Non-pigmented ciliary epithelial cell (primary cell): Measurements from ENCODE around the gene OPCML.

Experiments used
- DNase-seq: peaks from one replicate; pipeline ENCODE4 v3.0.0-alpha.2; 2010; ENCODE audit warnings: low read depth

OPCML gene

DNA sequence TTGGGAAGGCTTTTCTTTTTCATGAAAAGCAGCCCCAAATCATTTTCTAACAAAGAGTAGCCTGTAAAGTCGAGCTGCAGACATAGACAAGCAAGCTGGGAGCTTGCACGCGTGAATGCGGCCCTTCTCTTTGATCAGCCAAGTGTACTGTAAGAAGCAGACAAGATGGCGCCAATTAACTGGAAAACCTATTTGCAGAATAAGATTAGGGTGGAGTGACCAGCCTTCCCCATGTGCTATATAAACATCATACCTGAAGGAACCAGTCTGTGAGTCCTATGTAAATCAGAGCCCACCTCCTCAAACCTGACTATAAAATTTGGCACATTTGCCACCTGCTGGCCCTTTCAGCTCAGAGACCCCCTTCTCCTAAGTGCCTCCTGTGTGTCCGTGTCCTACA is 982.7 kb downstream of the OPCML start:
- DNase-seq, result no peak

DNA sequence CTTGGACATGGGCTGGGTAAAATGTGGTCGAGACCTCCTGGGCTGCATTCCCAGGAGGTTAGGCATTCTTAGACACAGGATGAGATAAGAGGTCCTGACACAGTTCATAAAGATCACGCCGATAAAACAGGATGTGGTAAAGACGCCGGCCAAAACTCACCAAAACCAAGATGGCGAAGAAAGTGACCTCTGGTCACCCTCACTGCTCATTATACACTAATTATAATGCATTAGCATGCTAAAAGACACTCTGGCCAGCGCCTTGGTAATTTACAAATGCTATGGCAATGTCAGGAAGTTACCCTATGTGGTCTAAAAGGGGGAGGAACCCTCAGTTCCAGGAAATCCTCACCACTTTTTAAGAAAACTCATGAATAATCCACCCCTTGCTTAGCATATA is 983.3 kb downstream of the OPCML start:
- DNase-seq, result no peak

DNA sequence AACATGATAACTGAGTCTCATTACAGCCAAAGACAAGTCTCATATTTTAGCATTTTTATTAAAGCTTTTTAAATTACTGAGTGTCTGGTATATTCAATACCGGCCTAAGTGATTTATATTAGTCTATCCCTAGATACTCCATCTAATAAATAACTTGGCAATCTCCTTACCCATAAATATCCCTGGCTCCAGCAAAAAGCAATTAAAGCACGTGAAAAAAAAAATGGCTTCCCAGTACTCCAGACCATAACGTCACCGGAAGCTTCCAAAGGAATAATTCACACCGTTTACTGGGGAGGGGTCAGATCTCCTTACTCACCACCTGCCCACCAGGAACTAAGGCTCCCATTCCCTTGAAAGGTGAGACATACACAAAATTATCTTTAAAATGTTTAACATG is 988.3 kb downstream of the OPCML start:
- DNase-seq, result no peak

DNA sequence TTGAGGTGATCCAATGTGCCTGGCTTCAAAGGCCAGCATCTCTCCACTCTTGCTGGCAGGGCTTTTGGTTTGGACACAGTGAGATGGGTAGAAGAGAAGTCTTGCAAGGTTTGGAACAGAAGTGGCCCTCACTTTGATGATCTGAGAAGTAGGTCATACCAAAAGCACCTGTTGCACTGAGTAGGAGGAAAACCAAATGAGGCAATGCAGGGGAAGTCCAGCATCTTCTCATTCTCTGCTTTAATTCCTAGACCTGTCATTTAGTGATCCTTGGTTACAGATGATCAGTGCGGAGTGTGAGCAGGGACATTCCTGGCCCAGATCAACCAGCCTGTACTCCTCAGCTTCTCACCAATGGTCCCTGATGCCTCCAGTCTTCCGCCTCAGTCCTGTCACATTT is 990.5 kb downstream of the OPCML start:
- no peak for DNase-seq

DNA sequence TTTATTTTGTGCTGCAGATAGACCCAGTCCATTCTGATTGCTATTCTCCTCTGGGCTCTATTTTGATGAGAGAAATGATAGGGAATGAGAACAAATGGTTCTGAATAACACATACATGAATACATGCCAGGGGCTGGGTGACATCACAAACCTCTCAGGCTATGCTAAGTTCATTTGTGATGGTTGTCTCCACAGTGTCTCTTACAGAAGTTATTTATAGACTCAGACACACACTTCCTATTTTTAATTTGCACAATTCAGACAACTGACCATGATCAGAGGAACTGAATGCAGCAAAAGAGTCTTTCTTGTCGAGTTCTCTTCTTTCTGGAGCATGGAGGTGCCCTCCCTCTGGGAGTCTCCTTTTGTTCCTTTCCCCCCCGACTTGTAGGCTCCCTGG is 991.7 kb downstream of the OPCML start:
- no peak for DNase-seq

DNA sequence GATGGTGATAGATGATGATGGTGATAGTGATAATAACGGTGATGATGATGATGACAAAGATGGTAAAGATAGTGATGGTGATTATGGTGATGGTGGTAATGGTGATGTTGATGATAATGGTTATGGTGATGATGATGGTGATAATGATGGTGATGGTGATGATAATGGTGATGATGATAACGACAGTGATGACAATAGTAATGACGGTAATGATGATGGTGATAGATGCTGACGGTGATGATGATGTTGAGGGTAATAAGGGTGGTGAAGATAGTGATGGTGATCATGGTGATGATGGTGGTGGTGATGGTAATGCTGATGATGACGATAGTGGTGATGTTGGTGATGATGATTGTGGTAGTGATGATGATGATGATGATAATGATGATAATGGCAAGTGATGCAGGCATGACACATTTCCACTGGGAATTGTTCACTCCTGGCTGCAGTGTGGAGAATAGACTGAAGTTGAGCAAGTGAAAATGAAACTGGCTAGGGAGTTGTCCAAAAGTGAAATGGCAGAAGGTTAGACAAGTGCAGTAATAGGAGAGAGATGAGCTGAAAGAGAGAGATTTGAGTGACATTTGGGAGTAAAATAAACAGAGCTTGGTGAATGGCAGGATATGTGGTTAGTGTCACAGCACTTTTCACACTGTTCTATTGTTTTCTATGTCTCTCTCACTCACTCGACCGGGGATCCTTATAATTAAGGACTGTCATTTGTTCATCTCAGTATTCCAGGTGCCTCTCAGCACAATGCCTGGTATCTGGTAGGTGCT is 992.5 kb downstream of the OPCML start:
- no peak for DNase-seq

DNA sequence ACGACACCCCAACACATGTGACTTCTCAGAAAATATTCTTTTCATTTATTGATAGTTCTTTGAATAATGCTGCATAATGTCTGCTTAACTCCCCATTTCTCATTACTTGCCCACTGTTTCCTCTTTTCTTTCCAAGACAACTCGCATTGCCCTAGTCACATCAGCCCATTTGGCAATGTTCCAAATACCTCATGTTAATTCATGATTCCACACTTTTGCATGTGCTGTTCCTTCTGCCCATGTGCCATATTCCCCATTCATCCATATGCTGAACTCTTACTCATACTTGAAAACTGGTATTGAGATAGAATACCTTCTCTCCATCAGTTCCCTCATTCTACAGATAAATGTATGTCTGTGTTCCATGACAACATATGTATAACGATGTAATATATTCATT is 993.7 kb downstream of the OPCML start:
- DNase-seq, result no peak

DNA sequence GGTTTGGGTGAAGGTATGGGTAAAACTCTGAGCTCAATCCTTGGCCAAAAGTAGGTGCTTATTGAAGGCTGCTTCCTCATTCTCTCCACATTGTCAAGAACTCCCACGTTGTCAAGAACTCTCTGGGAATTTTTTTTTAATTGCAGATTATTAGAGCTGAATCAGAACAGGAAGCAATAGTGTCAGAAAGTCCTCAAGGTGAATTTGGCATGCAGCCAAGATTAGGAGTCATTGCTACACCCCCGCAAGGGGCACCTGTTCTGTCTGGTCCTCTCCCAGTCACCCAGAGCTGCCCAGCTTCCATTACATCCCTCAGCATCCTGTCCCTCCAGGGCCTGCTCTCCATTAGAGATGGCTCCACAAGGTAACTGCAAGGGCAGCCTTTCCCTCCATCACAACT is 996.5 kb downstream of the OPCML start:
- DNase-seq, result no peak

DNA sequence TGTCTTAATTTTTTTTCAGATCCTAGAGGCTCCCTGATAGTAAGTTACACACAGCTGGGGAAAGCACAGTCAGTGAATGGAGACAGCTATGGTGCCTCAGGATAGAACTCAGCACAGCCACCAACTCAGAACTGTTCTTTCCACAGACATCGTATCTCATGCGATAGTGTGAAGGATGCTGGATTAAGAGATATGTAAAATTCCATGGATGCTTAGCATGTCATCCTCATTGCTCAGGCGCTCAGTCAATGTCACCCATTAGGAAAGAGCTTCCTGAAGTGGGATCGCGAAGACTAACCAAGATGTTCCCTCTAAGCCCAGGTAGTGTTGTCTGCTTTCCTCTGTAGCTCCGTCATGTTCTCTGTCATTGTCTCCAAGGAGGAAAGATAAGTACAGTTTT is 1000.4 kb downstream of the OPCML start:
- DNase-seq, result no peak

DNA sequence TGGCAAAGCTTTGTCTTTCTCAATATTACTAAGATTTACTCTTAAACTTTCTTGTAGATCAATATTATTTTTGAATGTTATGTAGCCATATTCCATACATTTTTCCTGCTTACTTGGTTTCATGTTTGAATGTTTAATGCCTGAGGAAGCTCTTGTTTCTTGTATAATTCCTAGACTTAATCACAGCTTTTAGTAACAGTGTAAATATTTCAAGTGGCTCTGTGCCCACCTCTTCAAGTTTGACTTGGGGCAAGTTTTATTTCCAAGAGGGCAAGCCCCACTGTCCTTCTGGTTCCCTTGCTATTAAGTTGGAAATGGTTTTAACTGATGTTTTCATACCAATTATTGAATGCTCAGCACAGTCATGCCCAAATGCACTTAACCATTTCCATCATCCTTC is 1004.1 kb downstream of the OPCML start:
- DNase-seq, result no peak

DNA sequence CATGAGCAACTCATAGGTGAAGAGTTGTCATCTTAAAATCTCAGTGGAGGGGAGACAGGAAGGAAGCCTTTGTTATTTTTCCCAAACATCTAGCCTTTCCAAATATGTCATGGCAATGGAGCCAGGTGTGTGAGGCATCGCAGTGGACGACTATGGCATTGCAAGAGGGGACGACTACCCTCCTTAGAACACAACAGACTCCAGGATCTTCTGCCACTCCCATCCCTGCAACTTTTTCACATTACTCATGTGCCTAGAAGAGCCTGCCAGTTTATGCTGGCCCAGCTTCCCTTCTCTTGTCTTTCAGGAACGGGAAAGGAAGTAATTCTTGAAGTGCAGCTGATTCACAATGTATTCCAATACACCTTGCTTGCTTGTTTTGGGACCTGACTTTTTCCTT is 1008.4 kb downstream of the OPCML start:
- no peak for DNase-seq

DNA sequence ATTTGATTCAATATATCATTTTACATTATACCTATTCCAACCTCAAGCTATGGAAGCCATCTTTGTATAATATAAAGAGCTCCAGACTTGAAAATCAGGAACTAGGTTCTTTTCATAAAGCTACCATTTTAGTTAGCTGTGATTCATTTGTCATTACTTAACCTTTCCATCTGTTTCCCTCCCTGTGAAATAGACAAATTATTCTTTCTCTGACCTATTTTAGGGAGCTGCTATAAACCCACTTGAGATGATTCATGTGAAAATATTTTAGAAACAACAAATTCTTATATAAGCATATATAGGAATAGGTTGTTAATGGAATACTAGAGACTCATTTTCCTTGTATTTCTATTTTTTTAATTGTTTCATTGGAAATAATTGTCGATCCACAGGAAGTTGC is 1012.1 kb downstream of the OPCML start:
- DNase-seq, result no peak

DNA sequence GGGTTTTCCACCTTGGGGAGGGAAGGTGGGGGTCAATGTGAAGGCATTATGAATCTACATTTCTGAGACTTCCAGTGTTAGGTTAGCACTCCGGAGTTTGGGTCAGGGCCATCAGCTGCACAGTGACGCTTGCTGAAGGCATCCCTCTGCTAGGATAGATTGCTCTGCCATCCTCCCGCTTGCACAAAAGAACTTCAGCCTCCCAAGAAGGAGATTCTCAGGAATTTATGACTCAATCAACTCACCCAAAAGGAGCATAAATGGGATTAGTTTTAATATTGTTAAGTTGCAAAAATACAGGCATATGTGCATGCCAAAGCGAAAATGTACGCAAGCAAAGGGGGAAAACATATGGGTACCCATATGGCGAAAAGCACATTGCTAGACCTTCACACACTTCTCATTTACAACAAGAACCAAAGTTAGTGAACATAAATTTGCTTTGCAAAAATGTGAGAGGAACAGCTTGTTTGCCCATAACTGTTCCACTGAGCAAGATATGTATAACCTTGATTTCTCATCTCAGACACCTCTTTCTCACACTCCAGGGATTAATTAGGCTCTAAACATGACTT is 1013.0 kb downstream of the OPCML start:
- no peak for DNase-seq

DNA sequence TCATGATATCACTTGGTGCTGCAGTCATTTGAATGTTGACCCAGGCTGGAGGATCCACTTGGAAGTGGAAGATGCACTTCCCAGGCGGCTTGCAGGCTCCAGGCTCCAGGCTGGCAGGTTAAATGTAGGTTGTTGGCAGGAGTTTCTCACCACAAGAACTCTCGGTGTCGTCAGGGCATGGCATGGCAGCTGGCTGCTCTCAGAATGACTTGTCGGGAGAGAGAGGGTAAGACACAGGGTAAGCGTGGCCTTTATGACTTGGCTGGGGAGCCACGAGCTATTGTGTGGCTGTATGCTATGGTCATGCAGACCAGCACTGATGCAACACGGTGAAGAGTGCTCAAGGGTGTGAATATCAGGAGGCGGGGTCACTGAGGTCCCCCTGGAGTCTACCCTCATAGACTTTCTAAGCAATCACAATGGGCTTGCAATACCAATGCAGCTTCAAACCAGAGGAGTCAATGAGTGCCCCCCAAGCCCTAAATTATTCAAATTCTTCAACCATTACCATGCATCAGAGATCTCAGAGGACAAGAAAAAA is 1027.7 kb downstream of the OPCML start:
- no peak for DNase-seq

DNA sequence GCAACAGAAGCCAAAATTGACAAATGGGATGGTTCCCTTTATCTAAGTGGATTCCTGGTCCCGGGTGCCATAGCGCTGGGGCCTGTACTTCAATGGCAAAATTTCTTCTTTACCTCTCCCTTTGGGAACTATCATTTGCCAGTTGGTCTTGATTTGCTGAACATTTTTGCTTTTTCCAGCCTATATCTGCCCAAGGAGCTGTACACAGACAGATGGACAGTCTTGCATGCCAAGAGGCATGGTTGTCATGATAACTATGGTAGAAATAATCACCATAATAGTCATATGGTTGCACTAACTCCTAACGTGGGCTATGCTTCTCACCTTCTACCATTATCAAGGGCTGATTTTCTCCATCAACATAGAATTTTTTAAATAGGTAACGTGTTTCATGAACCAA is 1030.9 kb downstream of the OPCML start:
- no peak for DNase-seq

DNA sequence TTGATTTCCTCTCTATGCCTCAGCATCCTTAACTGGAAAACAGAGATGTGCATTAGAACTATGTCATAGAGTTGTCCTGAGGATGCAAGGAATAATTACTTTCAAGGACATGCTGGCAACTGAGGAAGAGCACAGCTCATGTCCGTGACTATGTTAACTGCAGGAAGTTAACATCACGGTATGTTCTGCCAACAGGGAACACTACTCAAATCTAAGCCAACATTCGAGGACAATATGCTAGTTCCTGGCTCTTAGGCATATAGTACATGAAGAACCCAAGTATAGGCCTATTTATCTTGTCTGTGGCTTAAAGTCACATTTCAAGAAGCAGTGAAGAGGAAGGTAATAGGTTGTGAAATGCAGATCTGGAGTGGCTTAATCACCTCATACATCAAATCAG is 1032.6 kb downstream of the OPCML start:
- no peak for DNase-seq

DNA sequence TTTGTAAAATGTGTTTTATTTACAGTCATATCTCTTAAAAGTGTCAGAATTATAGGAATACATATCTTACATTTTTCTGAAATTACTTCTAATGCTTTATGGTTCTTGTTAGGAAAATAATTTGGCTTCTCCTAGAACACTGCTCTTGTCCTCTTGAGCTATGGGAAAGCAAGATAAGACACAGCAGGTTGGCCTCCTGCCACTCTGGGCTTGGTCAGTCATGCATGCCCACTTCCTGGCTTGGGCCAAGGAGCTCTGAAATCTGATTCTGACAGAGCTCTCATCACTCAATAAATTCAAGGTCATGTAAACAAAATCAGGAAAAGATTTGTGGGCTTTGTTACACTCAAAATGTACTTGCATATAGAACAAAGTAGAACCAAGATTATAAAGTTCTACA is 1036.0 kb downstream of the OPCML start:
- no peak for DNase-seq

DNA sequence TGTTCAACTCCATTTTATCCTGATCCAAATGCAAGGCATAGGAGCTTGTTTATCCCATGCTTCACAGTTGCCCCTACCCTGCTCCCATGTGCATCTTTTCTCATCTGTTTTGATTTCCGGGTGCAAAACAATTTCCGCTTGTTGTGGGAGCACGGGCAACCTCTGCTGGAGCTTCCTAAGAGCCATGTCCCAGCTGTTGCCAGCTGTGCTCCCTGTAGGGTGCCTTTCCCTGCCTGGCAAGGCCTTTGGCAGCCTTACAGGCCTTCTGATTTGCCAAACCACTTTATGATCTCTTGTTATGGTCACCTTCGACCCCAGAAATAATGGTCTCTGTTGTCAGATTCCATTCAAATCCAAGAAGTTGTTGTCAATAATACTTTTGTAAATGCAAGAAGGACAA is 1038.5 kb downstream of the OPCML start:
- DNase-seq, result no peak

DNA sequence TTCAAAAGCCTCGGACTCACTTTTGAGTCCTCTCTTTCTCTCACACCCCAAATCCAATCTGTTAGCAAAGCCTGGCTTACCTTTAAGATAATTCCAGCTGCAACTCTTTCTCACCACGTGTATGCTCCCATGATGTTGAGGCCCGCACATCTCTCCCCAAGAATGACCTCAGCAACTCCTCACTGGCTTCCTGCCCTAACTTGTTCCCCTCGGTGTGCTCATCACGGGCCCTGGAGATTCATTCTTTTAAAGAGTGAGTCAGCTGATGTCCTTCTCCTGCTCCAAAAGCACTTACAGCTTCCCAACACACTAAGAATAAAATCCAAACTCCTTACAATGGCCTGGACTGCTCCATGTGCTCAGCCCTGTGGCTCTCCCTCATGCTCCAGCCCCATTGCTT is 1041.3 kb downstream of the OPCML start:
- no peak for DNase-seq

DNA sequence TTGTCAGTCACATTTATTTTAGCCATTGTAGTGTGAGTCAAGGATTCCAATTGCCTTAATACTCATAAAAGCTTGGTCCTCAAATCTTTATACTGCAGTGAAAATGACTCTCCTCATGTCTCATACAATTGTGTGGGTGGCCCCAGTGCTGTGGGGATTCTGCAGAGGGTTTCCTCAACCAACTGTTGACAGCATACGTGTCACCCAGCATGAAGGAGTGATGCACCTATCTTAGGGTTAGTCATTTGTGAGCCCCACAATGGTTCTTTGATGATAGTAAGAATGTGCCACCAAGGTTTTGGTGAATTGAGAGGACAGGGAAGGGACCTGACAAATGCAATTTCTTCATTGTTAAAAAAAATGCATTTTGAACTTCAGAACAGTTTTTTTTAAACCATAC is 1046.2 kb downstream of the OPCML start:
- DNase-seq, result no peak

DNA sequence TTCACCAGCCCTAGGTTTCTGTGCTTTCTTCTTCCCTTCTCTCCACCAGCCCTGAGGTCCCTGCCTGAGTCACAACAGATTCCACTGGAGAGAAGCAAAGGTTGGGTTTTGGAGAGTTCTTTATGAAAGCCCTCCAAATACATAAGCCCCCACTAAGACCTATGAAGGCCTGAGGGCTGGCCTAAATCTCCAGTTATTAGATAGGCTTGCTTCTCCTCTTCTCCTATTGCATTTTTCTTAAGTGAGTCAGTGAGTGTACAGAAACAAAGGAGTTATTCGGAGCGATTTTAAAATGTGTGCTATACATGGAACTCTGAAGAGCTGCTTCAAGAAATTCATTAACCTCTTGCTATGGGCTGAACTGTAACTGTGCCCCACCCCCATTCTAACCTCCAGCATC is 1057.3 kb downstream of the OPCML start:
- no peak for DNase-seq

DNA sequence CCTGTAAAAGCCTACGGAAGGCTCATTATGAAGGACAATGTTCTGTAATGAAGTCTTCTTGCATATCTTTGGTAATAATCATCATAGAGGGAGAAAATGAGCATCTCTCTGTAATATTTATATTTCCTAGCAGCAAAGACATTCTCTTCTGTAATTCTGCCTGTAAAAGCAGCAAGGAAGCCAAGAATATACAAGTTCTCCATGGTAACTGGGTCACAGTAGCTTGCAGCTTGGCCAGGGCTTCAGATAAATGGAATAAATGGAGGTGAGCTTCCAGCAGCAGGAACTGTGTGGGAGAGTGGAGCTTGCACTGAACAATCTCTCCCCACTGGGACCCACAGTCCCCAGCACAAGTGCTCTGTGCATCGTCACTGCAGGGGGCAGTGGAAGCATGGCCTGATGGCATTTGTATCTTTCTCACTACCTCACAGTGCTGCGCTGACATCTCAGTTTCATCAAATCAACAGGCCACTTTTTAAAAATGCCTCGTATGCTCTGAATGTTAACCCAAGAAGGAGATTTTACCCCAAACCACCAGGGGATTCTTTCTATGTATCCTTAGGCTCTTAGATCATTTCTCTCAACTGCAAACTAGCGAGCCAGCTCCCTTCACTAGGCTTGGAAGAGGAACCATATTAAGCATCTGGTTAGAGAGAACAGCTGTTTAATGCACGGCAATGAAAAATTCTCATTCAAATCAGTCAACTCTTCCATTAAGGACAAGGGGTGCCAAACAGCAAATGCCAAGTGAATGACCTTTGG is 1059.7 kb downstream of the OPCML start:
- DNase-seq, result no peak

DNA sequence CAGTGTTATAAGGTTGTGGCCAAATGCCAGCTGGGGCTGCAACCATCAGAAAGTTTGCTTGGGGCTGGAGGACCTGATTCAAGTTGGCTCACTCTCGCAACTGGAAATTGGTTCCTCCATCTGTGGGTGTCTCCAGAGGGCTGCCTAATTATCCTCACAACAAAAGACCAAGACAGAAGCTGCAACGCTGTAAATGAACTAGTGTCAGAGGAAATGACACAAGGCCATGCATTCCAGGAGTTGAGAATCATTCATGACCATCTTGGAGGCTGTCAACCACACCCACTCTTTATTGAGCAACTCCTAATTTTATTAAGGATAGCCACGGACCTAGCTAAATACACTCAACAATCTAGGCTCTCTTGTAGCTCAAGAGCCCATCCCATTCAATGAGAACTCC is 1060.8 kb downstream of the OPCML start:
- DNase-seq, result no peak
